A204.1 (cell line): Measurements from ENCODE around the gene ICAM1.
"Not testable (repeated sequence)": the region's sequence is repeated elsewhere in the genome, so short reads cannot be mapped to it uniquely, and the experiment has no call there.

ENCODE experiments used
- FAIRE-seq: peaks from 2 replicates; lab custom pipeline; 2012; peaks lifted over from hg19 to GRCh38; lab: Jason Lieb, UNC

Gene ICAM1, protein sequence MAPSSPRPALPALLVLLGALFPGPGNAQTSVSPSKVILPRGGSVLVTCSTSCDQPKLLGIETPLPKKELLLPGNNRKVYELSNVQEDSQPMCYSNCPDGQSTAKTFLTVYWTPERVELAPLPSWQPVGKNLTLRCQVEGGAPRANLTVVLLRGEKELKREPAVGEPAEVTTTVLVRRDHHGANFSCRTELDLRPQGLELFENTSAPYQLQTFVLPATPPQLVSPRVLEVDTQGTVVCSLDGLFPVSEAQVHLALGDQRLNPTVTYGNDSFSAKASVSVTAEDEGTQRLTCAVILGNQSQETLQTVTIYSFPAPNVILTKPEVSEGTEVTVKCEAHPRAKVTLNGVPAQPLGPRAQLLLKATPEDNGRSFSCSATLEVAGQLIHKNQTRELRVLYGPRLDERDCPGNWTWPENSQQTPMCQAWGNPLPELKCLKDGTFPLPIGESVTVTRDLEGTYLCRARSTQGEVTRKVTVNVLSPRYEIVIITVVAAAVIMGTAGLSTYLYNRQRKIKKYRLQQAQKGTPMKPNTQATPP

DNA sequence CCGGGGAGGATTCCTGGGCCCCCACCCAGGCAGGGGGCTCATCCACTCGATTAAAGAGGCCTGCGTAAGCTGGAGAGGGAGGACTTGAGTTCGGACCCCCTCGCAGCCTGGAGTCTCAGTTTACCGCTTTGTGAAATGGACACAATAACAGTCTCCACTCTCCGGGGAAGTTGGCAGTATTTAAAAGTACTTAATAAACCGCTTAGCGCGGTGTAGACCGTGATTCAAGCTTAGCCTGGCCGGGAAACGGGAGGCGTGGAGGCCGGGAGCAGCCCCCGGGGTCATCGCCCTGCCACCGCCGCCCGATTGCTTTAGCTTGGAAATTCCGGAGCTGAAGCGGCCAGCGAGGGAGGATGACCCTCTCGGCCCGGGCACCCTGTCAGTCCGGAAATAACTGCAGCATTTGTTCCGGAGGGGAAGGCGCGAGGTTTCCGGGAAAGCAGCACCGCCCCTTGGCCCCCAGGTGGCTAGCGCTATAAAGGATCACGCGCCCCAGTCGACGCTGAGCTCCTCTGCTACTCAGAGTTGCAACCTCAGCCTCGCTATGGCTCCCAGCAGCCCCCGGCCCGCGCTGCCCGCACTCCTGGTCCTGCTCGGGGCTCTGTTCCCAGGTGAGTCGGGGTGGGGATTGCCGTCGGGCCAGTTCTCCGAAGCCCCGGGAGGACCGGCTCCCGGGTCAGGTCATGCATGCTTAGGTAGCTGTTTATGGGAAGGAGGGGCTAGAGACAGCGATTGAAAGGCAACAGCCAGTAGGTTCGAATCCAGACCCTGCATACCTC, at the start of gene ICAM1:
Gene ICAM1, plus strand, starts transcription at position 505 of the 779 bp plus-strand sequence. Its CDS starts 40 bp downstream, at position 545.
- no peak for FAIRE-seq

GRCh38 chr19:10222201-10222890, 48.6 kb upstream of the ICAM1 start:
- no peak for FAIRE-seq

DNA sequence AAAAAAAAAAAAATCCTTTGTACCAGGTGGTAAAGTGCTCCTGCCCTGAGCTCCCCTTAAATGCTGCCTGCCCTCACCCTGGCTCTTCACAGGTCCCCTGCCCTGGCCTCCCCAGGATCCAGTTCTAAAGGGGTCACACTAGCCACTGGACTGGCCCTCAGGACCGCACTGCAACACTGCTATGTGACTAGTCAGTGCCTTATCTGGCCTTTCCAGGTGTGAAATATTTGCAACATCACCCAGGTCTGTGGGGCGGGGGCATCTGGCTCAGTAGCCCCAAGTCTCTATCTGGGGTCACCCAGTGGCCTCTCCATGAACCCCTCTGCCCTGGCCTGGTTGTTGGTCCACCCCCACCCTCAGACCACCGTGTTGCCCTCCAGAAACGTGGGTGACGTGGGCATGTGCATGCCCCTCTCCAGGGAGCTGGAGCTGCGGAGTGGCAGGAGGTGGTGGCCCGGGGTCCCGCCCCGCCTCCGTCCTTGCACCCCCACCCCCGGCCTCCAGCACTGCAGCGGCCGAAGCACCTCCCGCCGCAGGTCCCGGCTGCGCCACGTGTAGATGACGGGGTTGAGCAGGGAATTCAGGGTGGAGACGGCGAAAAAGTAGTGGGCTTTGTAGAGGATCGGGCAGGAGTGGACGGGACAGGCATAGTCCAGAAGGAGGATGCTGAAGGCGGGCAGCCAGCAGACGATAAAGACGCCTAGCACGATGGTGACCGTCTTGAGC, 47.3 kb upstream of the ICAM1 start:
- FAIRE-seq: no peak

DNA sequence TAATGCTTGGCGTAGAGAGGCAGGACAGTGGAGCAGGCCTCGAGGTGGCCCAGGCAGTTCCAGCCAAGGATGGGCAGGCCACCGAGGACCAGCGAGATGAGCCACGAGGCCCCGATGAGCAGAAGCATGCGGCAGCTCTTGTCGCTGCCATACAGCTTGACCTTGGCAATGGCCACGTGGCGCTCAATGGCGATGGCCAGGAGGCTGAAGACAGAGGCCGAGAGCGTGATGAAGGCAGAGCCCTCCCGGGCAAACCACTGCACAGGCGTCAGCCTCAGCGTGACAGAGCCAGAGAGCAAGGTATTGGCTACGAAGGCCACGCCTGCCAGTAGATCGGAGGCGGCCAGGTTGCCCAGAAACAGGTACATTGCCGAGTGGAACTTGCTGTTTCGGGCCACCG, 46.6 kb upstream of the ICAM1 start:
- FAIRE-seq: no peak

- no peak for FAIRE-seq
These were observed 44.9 kb upstream of the ICAM1 start for GRCh38 chr19:10226021-10226375.

GRCh38 chr19:10226376-10227025, 44.4 kb upstream of the ICAM1 start:
- FAIRE-seq: no peak

DNA sequence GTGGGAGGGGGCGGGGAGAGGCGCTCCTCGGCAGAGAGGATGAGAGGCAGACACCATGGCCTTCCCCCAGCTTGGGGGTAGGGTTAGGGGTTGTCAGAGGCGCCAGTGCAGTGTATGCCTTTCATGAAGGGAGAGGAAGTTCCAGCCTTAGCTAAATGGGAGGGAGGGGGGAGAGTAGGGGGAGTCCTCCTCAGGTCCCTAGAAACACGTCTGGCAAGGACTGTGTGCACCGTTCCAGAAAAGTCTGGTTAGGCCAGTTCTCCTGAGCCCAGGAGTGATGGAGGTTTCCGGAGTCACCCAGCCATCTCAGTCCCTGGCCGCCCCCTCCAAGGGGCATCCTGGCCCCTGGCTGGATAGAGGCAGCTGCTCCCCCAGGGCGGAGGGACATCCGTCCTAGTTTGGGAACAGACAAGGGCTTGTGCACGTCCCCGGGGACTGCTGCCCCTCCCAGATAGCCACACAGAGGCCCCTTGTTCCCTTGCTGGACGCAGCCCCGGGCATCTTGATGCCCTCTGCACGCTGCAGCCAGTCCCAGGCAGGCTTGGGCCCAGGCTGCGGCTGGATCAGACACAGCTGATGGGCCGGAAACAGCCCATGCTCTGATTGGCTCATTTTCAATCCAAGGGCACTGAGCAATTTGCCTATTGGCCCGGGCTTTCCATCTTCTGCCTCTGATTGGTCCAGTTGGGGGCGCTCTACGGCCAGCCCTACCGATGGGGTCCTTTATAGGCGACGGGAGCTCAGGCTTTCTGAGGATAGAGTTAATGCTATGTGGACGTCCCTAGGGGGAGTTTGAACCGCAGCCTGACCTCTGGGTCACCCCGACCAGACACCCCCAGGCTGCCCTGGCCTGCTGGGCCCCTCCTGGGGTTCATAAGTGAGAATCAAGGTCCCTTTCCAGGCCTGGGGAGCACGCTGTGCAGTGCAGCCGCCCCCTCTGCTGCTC, 43.6 kb upstream of the ICAM1 start:
- FAIRE-seq: no peak

- FAIRE-seq: no peak
These were observed 42.5 kb upstream of the ICAM1 start for GRCh38 chr19:10228393-10228792.

DNA sequence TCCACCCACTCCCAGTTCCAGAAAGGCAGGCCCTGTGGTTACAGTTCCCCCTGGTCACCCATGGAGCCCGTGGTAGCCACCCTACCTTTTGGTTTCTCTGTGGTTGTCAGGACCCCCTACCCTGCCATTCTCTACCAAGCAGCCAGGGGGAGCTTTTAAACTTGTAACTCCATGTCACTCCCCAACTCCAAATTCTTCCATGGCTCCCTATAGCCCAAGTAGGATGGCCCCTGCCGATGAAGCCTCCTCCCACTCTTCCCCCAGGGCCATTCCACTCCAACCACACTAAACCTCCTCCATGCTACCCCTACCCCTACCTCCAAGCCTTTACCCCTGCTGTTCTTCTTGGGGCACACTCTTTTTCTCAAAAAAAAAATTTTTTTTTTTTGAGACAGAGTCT, 42.0 kb upstream of the ICAM1 start:
- FAIRE-seq: no peak

DNA sequence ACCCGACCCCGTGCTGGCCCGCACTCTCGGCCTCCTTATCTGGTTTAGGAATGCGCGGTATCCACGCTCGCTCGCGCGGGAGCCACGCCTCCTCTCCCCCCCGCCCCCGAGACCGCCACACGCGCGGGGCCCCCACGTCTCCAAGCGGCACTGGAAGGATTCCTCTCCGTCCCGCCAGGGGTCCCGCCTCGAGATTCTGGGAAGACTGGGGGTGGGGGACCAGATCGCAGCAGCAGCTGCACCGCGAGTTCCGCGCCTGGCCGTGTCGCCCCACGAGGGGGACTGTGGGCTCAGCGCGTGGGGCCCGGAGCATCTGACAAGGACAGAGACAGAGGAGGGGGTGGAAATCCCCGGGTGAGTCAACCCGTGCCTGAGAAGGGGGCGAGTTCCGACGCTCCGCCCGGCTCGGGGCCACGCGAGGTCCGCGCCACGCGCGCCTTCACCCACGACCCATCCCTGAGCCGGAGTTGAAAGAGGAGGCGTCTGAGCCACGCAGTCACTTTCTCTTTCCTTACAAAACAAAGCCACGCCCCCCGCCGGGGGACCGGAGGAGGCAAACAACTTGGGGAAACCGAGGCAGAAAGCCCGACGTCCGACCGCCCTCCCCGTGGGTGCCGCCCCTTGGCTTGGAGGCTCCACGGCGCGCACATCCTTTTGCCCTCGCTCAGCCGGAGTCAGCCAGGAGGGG, 40.6 kb upstream of the ICAM1 start:
- no peak for FAIRE-seq

DNA sequence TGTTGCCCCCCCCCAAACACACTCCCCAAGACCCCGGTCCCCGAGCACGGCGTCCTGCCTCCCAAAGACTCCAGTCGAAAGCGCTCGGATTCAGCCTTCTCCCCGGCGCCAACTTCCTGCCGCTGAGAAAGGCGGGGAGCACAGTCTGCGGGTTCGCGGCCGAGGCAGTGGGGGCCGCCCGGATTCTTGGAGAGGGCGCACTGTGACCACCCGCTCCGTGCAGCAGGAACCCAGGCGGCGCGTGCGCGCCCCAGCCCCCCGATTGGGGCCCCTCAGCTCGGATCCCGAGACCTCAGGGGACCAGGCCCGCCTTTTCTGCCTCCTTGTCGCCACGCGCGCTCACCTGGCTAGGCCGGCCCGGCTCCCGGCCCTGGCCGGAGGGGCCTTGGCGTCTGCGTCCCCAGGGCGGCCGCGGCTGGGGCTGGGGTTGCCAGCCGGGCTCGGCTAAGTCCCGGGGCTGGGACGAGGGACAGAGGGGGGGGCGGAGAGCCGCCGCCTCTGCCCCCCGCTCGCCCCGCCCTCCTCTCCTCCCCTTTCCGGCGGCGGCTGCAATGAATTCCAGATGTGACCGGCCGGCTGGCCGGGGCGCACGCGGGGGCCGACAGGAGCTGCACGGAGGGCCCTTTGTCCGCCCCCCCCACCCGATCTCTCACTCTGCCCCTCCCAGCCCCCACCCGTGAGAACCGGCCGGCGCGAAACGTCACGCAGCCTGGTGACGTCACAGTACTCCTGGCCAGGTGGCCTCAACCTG, 39.9 kb upstream of the ICAM1 start, which contains the start of gene S1PR2:
Gene S1PR2, minus strand, starts transcription at position 471 of the 751 bp plus-strand sequence. CDS start 6,426 bp downstream, outside the sequence.
- FAIRE-seq: no peak

DNA sequence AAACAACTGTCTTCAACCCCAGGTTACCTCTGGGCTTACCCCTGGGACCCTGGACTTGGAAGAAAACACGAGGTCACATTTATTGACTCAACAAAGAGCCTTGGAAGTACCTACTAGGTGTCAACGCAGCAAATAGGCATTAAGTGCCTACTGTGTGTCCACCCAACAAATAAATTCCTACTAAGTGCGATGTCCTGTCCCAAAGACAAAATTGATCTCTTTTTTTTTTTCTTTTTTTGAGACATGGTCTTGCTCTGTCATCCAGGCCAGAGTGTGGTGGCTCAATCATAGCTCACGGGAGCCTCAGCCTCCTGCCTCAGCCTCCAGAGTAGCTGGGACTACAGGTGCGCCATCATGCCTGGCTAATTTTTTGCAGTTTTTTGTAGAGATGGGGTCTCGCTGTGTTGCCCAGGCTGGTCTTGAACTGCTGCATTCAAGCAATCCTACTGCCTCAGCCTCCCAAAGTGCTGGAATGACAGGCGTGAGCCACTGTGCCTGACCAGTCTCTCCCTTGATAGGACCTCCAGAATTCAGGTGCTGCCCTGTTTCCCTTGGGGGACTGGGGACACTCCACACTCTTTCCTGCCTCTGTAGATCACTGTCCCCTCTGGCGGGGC, 39.2 kb upstream of the ICAM1 start:
- no peak for FAIRE-seq

GRCh38 chr19:10233946-10234345, 37.0 kb upstream of the ICAM1 start:
- no peak for FAIRE-seq

GRCh38 chr19:10235003-10235402, 35.9 kb upstream of the ICAM1 start:
- no peak for FAIRE-seq

- FAIRE-seq: not testable (repeated sequence)
These were observed 35.5 kb upstream of the ICAM1 start for GRCh38 chr19:10235409-10235808.

DNA sequence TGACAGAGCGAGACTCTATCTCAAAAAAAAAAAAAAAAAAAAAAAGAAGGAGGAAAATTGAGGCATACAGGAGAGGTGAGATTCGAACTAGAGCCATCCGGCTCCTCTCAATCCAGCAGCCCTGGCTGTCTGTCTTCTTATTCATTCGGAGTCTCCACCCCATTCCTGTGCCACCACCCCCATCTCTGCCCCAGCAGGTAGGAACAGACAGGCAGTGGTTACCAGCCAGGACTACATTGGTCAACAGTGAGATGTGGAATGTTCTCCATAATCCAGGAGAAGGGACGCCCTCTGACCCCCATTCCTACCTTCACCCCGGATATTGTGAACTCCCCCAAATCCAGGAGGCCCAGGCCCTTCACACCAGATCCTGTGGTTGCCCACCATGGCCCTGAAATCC, 33.2 kb upstream of the ICAM1 start:
- FAIRE-seq: no peak

- FAIRE-seq: no peak
These were observed 32.6 kb upstream of the ICAM1 start for GRCh38 chr19:10238172-10238783.
